ENCODE measurements around the gene PTPRD.

DNA sequence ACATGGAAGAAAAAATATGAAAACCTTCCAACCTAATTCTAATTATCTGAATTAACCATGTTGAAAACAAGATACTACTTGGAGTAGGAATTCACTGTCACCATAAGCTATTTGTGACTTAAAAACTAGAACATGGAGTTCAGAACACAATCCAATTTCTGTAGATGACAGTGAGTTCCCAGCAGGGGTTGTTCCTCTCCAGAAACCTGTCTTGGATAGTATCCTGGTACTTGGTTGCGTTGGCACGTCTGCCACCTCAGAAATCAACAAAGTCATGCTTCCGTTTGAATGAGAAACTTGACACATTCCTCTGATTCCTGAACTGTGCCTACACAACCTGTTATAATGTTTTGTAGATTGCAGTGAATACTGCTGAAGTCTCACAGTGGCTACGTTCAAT is 2023.3 kb downstream of the PTPRD start:
- TF ChIP-seq, protein P1, sequence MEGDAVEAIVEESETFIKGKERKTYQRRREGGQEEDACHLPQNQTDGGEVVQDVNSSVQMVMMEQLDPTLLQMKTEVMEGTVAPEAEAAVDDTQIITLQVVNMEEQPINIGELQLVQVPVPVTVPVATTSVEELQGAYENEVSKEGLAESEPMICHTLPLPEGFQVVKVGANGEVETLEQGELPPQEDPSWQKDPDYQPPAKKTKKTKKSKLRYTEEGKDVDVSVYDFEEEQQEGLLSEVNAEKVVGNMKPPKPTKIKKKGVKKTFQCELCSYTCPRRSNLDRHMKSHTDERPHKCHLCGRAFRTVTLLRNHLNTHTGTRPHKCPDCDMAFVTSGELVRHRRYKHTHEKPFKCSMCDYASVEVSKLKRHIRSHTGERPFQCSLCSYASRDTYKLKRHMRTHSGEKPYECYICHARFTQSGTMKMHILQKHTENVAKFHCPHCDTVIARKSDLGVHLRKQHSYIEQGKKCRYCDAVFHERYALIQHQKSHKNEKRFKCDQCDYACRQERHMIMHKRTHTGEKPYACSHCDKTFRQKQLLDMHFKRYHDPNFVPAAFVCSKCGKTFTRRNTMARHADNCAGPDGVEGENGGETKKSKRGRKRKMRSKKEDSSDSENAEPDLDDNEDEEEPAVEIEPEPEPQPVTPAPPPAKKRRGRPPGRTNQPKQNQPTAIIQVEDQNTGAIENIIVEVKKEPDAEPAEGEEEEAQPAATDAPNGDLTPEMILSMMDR (IDR thresholded peaks at IDR 0.05 in 2 of 3, conservative IDR thresholded peaks at IDR 0.05 in 1 of 3; ENCODE audit: insufficient read depth in 2 of 3, low read depth in 1 of 3, low read length in 3 of 3), result no peak
- TF ChIP-seq HNRNPL (IDR thresholded peaks at IDR 0.05; ENCODE audit: low read depth, low read length), result no peak
- no peak for TF ChIP-seq ZNF696 (CRISPR knock-in tag; conservative IDR thresholded peaks at IDR 0.05)
